ENCODE data around the gene DCD.

Gene DCD, protein sequence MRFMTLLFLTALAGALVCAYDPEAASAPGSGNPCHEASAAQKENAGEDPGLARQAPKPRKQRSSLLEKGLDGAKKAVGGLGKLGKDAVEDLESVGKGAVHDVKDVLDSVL

GRCh38 chr12:54648265-54648664 is at the start of gene DCD:
TSS of gene DCD (minus strand) at chr12:54648365. CDS start at chr12:54648303, 62 bp downstream.
- Histone ChIP-seq H3K27me3 (ENCODE audit: control insufficient read depth, insufficient read depth, low read length) (peaks cover 10% of the 10 kb centered on the region), H3K36me3 (ENCODE audit: control insufficient read depth, insufficient read depth, low read length) (no peaks in the 10 kb centered on the region), H3K4me3 (ENCODE audit: low read length) (no peak within 1 kb of the TSS), H3K4me1 (ENCODE audit: control insufficient read depth, insufficient read depth, low read length) (no peaks in the 10 kb centered on the region), H3K9me3 (ENCODE audit: control insufficient read depth, low read length) (no peaks in the 10 kb centered on the region), H3K9ac (ENCODE audit: low read length) (no peak within 1 kb of the TSS)

DNA sequence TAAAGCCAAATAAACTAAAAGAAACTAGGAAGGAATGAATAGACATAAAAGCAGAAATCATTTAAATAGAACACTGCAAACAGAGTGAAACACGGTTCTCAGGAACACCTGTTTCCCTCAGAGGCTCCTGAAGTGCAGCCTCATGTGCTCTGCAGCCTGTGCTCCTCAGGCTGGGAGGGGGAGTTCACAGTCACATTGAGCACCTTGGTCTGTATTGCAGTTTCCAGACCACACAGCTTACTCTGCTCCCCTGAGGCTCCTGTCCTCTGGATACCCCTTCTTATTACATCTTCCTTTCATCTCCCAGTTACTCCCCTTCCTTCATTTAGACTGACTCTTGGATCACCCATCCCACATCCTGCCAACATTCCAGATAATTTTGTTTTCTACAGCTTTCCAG is 49.7 kb upstream of the DCD start:
- Histone ChIP-seq H3K4me1 (ENCODE audit: control insufficient read depth, insufficient read depth, low read length) (no peaks in the 10 kb centered on the region), H3K9me3 (ENCODE audit: control insufficient read depth, low read length) (no peaks in the 10 kb centered on the region), H3K36me3 (ENCODE audit: control insufficient read depth, insufficient read depth, low read length) (no peaks in the 10 kb centered on the region), H3K9ac (ENCODE audit: low read length) (no peak overlapping the region), H3K27me3 (ENCODE audit: control insufficient read depth, insufficient read depth, low read length) (no peaks in the 10 kb centered on the region), H3K4me3 (ENCODE audit: low read length) (no peak overlapping the region)

GRCh38 chr12:54692353-54692752 is 44.2 kb upstream of the DCD start:
- H3K4me1 ChIP-seq (ENCODE audit: control insufficient read depth, insufficient read depth, low read length), result no peaks in the 10 kb centered on the region
- H3K36me3 ChIP-seq (ENCODE audit: control insufficient read depth, insufficient read depth, low read length), result no peaks in the 10 kb centered on the region
- no peak overlapping the region for H3K9ac ChIP-seq (ENCODE audit: low read length)
- no peak overlapping the region for H3K4me3 ChIP-seq (ENCODE audit: low read length)
- H3K27me3 ChIP-seq (ENCODE audit: control insufficient read depth, insufficient read depth, low read length), result no peaks in the 10 kb centered on the region
- H3K9me3 ChIP-seq (ENCODE audit: control insufficient read depth, low read length), result no peaks in the 10 kb centered on the region

GRCh38 chr12:54689984-54690383 is 41.8 kb upstream of the DCD start:
- H3K4me3 ChIP-seq (ENCODE audit: low read length), result no peak overlapping the region
- no peak overlapping the region for H3K9ac ChIP-seq (ENCODE audit: low read length)
- no peaks in the 10 kb centered on the region for H3K9me3 ChIP-seq (ENCODE audit: control insufficient read depth, low read length)
- H3K36me3 ChIP-seq (ENCODE audit: control insufficient read depth, insufficient read depth, low read length), result no peaks in the 10 kb centered on the region
- H3K27me3 ChIP-seq (ENCODE audit: control insufficient read depth, insufficient read depth, low read length), result no peaks in the 10 kb centered on the region
- no peaks in the 10 kb centered on the region for H3K4me1 ChIP-seq (ENCODE audit: control insufficient read depth, insufficient read depth, low read length)

- Histone ChIP-seq H3K4me1 (ENCODE audit: control insufficient read depth, insufficient read depth, low read length) (no peaks in the 10 kb centered on the region), H3K27me3 (ENCODE audit: control insufficient read depth, insufficient read depth, low read length) (peaks cover 4% of the 10 kb centered on the region), H3K9me3 (ENCODE audit: control insufficient read depth, low read length) (no peaks in the 10 kb centered on the region), H3K9ac (ENCODE audit: low read length) (no peak overlapping the region), H3K36me3 (ENCODE audit: control insufficient read depth, insufficient read depth, low read length) (no peaks in the 10 kb centered on the region), H3K4me3 (ENCODE audit: low read length) (no peak overlapping the region)
Measured at GRCh38 chr12:54689034-54689372, 40.8 kb upstream of the DCD start.

DNA sequence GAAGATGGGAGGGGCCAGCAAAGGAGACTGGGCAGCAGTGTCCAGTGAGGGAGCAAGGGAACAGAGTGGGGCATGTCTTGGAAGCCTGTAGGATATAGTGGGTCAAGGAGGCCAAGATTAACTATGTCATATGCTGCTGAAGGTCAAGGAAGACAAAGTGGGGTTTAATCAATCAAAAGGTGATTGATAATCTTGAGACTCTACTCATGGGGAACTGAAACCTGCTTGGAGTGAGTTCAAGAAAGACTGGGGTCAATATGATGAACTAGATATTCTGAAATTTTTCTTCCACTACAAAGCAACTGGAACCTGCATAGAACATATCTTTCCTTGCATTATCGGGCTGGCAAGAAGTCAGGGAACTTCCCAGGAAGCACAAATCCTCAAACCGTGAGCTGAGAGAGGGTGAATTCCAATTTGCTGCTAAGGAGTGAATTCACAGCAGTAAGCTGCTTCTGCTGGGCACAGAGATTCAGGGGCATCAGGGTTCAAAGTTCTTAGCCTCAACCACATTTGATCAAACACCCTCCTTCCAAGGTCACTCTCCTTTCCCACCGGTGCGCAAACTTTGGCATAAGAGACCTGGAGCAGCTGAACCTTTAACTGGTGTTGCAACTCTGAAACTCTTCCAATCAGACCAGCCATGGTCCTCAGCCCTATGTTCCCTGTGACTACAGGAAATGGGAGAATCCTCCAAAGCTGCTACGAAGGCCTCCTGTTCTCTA is 40.3 kb upstream of the DCD start:
- peaks cover 5% of the 10 kb centered on the region for H3K27me3 ChIP-seq (ENCODE audit: control insufficient read depth, insufficient read depth, low read length)
- H3K4me3 ChIP-seq (ENCODE audit: low read length), result no peak overlapping the region
- H3K4me1 ChIP-seq (ENCODE audit: control insufficient read depth, insufficient read depth, low read length), result no peaks in the 10 kb centered on the region
- H3K36me3 ChIP-seq (ENCODE audit: control insufficient read depth, insufficient read depth, low read length), result no peaks in the 10 kb centered on the region
- H3K9me3 ChIP-seq (ENCODE audit: control insufficient read depth, low read length), result no peaks in the 10 kb centered on the region
- H3K9ac ChIP-seq (ENCODE audit: low read length), result no peak overlapping the region

GRCh38 chr12:54684636-54685630 is 36.8 kb upstream of the DCD start:
- no peaks in the 10 kb centered on the region for H3K36me3 ChIP-seq (ENCODE audit: control insufficient read depth, insufficient read depth, low read length)
- H3K4me3 ChIP-seq (ENCODE audit: low read length), result no peak overlapping the region

DNA sequence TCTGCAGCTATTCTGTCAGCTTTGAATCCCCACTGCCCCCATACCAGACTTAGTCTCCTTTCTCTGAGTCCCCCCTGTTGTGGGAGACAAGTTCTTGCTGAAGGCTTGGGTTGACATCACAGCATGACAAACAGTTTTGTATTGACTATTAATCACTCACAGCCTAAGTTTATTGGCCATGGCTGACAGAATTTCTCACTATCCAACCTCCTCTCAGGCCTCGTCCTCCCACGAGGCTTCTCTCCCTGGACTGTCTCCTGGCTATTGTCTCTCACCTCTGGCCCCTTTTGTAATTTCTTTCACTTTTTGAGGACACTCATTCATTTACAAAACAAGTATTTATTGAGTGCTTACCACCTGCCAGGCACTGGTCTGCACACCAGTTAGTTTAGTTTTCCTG is 35.2 kb upstream of the DCD start:
- Histone ChIP-seq H3K9me3 (ENCODE audit: control insufficient read depth, low read length) (no peaks in the 10 kb centered on the region), H3K4me3 (ENCODE audit: low read length) (no peak overlapping the region), H3K27me3 (ENCODE audit: control insufficient read depth, insufficient read depth, low read length) (peaks cover 5% of the 10 kb centered on the region), H3K36me3 (ENCODE audit: control insufficient read depth, insufficient read depth, low read length) (no peaks in the 10 kb centered on the region), H3K4me1 (ENCODE audit: control insufficient read depth, insufficient read depth, low read length) (no peaks in the 10 kb centered on the region), H3K9ac (ENCODE audit: low read length) (no peak overlapping the region)

More at GRCh38 chr12:54684636-54685630, 36.8 kb upstream of the DCD start:
- Histone ChIP-seq H3K9ac (ENCODE audit: low read length) (no peak overlapping the region), H3K4me1 (ENCODE audit: control insufficient read depth, insufficient read depth, low read length) (no peaks in the 10 kb centered on the region), H3K27me3 (ENCODE audit: control insufficient read depth, insufficient read depth, low read length) (peaks cover 5% of the 10 kb centered on the region), H3K9me3 (ENCODE audit: control insufficient read depth, low read length) (no peaks in the 10 kb centered on the region)

DNA sequence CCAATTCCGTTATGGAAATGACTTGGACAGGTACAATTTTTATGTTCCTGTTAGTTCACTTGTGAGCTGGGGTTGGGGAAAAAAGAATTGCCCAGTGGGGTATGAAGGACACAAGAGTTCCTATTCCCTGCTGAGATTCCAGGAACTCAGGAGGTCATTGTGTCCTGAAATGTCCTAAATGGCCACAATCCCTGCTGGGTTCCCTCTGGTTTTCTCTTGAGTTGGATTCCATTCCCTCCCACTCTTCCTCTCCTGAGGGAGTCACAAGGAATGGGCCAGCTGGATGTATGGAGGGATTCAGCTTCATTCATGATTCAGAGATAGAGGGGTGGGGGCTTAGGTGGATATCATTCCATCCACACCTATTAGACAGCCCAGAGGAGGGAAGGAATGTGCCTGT is 34.5 kb upstream of the DCD start:
- Histone ChIP-seq H3K4me1 (ENCODE audit: control insufficient read depth, insufficient read depth, low read length) (no peaks in the 10 kb centered on the region), H3K4me3 (ENCODE audit: low read length) (no peak overlapping the region), H3K9ac (ENCODE audit: low read length) (no peak overlapping the region), H3K27me3 (ENCODE audit: control insufficient read depth, insufficient read depth, low read length) (peaks cover 5% of the 10 kb centered on the region), H3K36me3 (ENCODE audit: control insufficient read depth, insufficient read depth, low read length) (no peaks in the 10 kb centered on the region), H3K9me3 (ENCODE audit: control insufficient read depth, low read length) (no peaks in the 10 kb centered on the region)

DNA sequence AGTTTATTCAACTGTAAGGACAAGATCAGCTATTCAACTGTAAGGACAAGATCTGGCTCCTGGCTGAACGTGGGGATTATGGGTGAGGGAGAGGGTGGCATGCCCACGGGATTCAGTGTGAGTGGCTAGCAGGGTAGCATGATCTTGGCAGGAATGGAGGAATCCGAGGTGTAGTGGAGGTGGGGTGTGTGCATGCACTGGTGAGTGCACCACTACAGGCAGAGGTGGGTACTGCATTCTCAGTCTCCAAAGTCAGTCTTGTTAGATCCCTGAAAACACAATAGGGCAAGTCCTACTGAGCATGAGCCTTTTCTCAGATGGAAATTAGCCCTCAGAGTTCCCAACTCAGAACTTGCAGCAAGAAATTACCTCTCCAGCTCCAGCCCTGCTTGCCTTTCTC is 32.2 kb upstream of the DCD start:
- Histone ChIP-seq H3K9me3 (ENCODE audit: control insufficient read depth, low read length) (no peaks in the 10 kb centered on the region), H3K4me3 (ENCODE audit: low read length) (no peak overlapping the region), H3K4me1 (ENCODE audit: control insufficient read depth, insufficient read depth, low read length) (no peaks in the 10 kb centered on the region), H3K27me3 (ENCODE audit: control insufficient read depth, insufficient read depth, low read length) (peaks cover 5% of the 10 kb centered on the region), H3K36me3 (ENCODE audit: control insufficient read depth, insufficient read depth, low read length) (no peaks in the 10 kb centered on the region), H3K9ac (ENCODE audit: low read length) (no peak overlapping the region)

- H3K4me1 ChIP-seq (ENCODE audit: control insufficient read depth, insufficient read depth, low read length), result no peaks in the 10 kb centered on the region
Measured at GRCh38 chr12:54678131-54678530, 30.0 kb upstream of the DCD start.

GRCh38 chr12:54667945-54668344 is 19.8 kb upstream of the DCD start:
- Histone ChIP-seq H3K4me3 (ENCODE audit: low read length) (no peak overlapping the region), H3K36me3 (ENCODE audit: control insufficient read depth, insufficient read depth, low read length) (no peaks in the 10 kb centered on the region), H3K9ac (ENCODE audit: low read length) (no peak overlapping the region), H3K9me3 (ENCODE audit: control insufficient read depth, low read length) (no peaks in the 10 kb centered on the region), H3K4me1 (ENCODE audit: control insufficient read depth, insufficient read depth, low read length) (no peaks in the 10 kb centered on the region), H3K27me3 (ENCODE audit: control insufficient read depth, insufficient read depth, low read length) (no peaks in the 10 kb centered on the region)

More at GRCh38 chr12:54678131-54678530, 30.0 kb upstream of the DCD start:
- no peaks in the 10 kb centered on the region for H3K36me3 ChIP-seq (ENCODE audit: control insufficient read depth, insufficient read depth, low read length)
- H3K27me3 ChIP-seq (ENCODE audit: control insufficient read depth, insufficient read depth, low read length), result no peaks in the 10 kb centered on the region
- H3K9ac ChIP-seq (ENCODE audit: low read length), result no peak overlapping the region
- H3K9me3 ChIP-seq (ENCODE audit: control insufficient read depth, low read length), result no peaks in the 10 kb centered on the region
- no peak overlapping the region for H3K4me3 ChIP-seq (ENCODE audit: low read length)
